ENCODE results near the gene LRP3.

Gene LRP3

DNA sequence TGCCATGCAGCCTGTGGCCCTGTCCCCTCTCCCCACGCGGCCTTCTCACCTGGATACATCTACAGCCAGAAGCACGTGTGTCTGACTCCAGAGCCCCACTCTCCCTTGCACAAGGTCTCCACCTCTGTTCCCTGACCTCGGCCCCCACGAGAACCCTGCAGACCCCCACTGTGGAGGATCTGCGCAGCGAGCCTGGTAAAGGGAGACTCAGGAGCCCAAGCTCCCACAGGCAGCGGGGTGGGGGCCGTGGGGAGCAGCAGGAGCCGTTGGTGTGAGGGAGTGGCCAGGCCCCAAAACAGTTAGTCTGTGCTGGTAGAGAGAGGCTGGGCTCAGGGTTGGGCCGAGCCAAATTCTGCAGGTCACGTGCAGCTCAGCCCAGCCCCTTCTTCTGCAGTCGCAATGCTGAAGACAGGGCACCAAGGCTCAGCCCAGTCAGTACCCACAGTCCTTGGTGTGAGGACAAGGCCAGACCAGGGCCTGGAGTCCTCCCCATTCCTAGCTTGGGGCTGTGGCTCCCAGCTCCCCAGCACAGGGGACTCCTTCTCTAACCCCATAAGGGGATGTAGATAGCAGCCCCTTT lies 60.2 kb downstream of the LRP3 start:
- Histone ChIP-seq H3K4me3 (IDR thresholded peaks at IDR 0.05; ENCODE audit: insufficient read depth, low read depth, low read length) (no peak overlapping the region), H3K27me3 (ENCODE audit: insufficient read depth, low read depth) (no peaks in the 10 kb centered on the region), H3K36me3 (ENCODE audit: insufficient read depth) (no peaks in the 10 kb centered on the region), H3K9ac (no peak overlapping the region), H3K27ac (no peak overlapping the region), H4K20me1 (ENCODE audit: insufficient read depth) (no peaks in the 10 kb centered on the region), H3K79me2 (ENCODE audit: insufficient read depth, low read depth) (no peaks in the 10 kb centered on the region), H3K4me2 (no peak overlapping the region), H3K4me1 (ENCODE audit: low read depth, poor library complexity, severe bottlenecking) (no peaks in the 10 kb centered on the region), H2AFZ (ENCODE audit: low read depth) (no peak overlapping the region)
- TF ChIP-seq, protein P1, sequence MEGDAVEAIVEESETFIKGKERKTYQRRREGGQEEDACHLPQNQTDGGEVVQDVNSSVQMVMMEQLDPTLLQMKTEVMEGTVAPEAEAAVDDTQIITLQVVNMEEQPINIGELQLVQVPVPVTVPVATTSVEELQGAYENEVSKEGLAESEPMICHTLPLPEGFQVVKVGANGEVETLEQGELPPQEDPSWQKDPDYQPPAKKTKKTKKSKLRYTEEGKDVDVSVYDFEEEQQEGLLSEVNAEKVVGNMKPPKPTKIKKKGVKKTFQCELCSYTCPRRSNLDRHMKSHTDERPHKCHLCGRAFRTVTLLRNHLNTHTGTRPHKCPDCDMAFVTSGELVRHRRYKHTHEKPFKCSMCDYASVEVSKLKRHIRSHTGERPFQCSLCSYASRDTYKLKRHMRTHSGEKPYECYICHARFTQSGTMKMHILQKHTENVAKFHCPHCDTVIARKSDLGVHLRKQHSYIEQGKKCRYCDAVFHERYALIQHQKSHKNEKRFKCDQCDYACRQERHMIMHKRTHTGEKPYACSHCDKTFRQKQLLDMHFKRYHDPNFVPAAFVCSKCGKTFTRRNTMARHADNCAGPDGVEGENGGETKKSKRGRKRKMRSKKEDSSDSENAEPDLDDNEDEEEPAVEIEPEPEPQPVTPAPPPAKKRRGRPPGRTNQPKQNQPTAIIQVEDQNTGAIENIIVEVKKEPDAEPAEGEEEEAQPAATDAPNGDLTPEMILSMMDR (conservative IDR thresholded peaks at IDR 0.05; ENCODE audit: low read depth, low read length): no peak

DNA sequence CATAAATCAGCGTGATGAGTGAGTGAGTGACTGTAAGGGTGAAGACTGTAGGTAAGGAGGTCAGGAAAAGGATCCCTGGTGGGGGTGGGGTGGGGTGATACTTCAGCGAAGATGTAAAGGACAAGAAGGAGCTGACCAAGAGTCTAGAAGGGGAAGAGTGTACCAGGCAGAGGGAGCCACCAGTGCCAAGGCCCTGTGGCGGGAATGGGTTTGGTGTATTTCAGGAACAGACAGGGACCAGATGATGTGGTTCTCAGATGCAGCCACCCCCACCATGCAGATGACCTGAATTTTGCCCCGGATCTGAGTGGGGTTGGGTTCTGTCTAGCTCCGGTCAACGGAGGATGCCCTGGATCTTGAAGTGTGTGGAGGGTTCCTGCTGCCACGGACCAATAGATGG lies 61.7 kb downstream of the LRP3 start:
- Histone ChIP-seq H3K9ac (no peak overlapping the region), H3K4me2 (no peak overlapping the region), H3K4me3 (IDR thresholded peaks at IDR 0.05; ENCODE audit: insufficient read depth, low read depth, low read length) (no peak overlapping the region), H3K79me2 (ENCODE audit: insufficient read depth, low read depth) (no peaks in the 10 kb centered on the region), H3K27me3 (ENCODE audit: insufficient read depth, low read depth) (no peaks in the 10 kb centered on the region), H3K36me3 (ENCODE audit: insufficient read depth) (no peaks in the 10 kb centered on the region), H4K20me1 (ENCODE audit: insufficient read depth) (no peaks in the 10 kb centered on the region), H3K4me1 (ENCODE audit: low read depth, poor library complexity, severe bottlenecking) (no peaks in the 10 kb centered on the region), H3K27ac (no peak overlapping the region), H2AFZ (ENCODE audit: low read depth) (no peak overlapping the region)
- TF ChIP-seq, protein P1 (conservative IDR thresholded peaks at IDR 0.05; ENCODE audit: low read depth, low read length): no peak

DNA sequence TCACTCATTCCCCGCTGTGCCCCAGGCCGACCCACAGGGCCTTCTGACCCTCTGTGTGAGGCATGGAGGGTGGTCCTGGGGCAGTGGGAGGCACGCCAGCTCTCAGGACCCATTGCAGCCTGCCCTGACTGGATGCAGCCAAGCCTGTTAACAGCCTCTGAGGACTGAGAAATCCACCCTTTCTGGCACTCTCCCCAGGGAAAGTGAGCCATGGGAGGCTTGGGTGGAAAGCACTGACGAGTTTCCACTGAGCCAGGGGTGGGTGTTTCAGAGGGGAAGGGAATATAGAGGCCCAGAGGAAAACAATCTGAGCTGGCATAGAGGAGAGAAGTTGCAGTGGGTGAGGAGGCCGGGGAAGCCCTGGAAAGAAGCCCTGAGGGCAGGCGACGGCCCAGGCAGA lies 62.1 kb downstream of the LRP3 start:
- no peak overlapping the region for H3K27ac ChIP-seq
- no peaks in the 10 kb centered on the region for H4K20me1 ChIP-seq (ENCODE audit: insufficient read depth)
- H3K27me3 ChIP-seq (ENCODE audit: insufficient read depth, low read depth): no peaks in the 10 kb centered on the region
- H3K4me3 ChIP-seq (IDR thresholded peaks at IDR 0.05; ENCODE audit: insufficient read depth, low read depth, low read length): no peak overlapping the region
- no peak overlapping the region for H2AFZ ChIP-seq (ENCODE audit: low read depth)
- H3K4me1 ChIP-seq (ENCODE audit: low read depth, poor library complexity, severe bottlenecking): no peaks in the 10 kb centered on the region
- H3K4me2 ChIP-seq: no peak overlapping the region
- H3K9ac ChIP-seq: no peak overlapping the region
- no peaks in the 10 kb centered on the region for H3K36me3 ChIP-seq (ENCODE audit: insufficient read depth)
- TF ChIP-seq, protein P1 (conservative IDR thresholded peaks at IDR 0.05; ENCODE audit: low read depth, low read length): no peak
- H3K79me2 ChIP-seq (ENCODE audit: insufficient read depth, low read depth): no peaks in the 10 kb centered on the region

DNA sequence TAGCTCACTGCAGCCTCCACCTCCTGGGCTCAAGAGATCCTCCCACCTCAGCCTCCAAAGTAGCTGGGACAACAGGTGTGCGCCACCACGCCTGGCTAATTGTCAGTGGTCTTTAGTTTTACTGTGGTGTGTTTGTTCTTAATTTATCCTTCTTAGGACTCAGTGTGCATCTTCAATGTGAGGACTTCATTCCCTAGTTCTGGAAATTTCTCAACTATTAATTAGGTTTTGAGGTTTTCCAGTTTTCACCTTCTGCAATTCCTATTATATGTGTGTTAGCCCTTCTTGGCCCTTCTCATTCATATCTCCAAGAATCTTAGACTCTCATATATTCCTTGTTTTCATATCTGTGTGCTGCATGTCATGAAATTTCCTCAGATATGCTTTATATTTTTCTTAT lies 63.7 kb downstream of the LRP3 start:
- H3K9ac ChIP-seq: no peak overlapping the region
- no peaks in the 10 kb centered on the region for H3K79me2 ChIP-seq (ENCODE audit: insufficient read depth, low read depth)
- H3K27me3 ChIP-seq (ENCODE audit: insufficient read depth, low read depth): no peaks in the 10 kb centered on the region
- H3K4me2 ChIP-seq: no peak overlapping the region
- no peak overlapping the region for H3K27ac ChIP-seq
- no peak overlapping the region for H3K4me3 ChIP-seq (IDR thresholded peaks at IDR 0.05; ENCODE audit: insufficient read depth, low read depth, low read length)
- H3K36me3 ChIP-seq (ENCODE audit: insufficient read depth): no peaks in the 10 kb centered on the region
- TF ChIP-seq, protein P1 (conservative IDR thresholded peaks at IDR 0.05; ENCODE audit: low read depth, low read length): no peak
- H2AFZ ChIP-seq (ENCODE audit: low read depth): no peak overlapping the region
- H3K4me1 ChIP-seq (ENCODE audit: low read depth, poor library complexity, severe bottlenecking): no peaks in the 10 kb centered on the region
- no peaks in the 10 kb centered on the region for H4K20me1 ChIP-seq (ENCODE audit: insufficient read depth)
